HG02884 (cell line): ENCODE data around the gene SMIM20.

Experiments used
- ATAC-seq: cut with Tn5 transposase; IDR thresholded peaks from one replicate; pipeline ENCODE4 v1.9.1; 2021; ENCODE audit warnings: mild to moderate bottlenecking, moderate library complexity; ENCODE audit not compliant: unreplicated experiment

SMIM20 gene

DNA sequence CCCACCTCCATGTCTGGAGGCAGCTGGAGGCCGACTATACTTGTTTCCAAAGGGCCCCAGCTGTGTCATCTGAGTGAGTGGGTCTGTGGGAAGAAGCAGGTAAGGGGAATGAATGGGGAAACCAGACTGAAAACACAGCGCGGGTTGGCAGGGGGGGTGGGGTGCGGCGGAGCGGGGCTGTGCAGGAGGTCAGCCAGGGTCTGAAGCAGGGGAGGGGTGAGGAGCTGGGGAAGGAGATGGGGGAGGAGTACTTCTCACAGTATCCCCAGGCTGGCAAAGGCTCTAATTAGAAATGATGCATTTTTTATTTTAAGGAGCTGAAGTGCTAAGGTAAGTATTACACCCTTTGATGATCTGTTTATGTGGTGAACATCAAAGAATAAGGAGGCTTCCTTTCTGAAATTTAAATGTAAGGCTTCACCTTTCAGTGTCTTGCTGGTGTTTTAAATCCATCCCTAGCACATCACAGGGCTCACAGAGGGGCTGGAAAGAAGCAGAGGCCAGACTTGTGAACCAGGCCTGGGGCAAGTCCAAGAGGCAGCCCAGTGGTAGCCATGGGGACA is 37.5 kb downstream of the SMIM20 start:
- ATAC-seq: no peak

DNA sequence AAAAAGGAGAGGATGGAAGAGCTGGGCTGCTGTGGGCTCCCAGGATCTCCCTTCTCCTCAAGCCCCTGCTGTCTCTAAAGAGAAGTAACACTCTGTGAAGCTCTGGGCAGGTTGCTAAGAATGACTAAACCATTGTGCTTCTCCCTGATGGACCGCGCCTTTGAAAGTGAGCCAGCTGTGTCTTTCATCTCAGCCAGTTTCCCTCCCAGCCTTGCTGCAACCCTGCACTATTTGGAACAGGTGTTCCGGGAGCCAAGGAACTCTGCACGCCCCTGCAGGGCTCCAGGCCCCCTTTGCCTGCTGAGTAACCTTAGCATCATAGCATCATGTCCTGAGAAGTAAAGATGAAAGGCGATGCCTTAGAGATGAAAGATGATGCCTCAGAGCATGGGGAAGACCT is 39.7 kb downstream of the SMIM20 start:
- ATAC-seq: no peak

DNA sequence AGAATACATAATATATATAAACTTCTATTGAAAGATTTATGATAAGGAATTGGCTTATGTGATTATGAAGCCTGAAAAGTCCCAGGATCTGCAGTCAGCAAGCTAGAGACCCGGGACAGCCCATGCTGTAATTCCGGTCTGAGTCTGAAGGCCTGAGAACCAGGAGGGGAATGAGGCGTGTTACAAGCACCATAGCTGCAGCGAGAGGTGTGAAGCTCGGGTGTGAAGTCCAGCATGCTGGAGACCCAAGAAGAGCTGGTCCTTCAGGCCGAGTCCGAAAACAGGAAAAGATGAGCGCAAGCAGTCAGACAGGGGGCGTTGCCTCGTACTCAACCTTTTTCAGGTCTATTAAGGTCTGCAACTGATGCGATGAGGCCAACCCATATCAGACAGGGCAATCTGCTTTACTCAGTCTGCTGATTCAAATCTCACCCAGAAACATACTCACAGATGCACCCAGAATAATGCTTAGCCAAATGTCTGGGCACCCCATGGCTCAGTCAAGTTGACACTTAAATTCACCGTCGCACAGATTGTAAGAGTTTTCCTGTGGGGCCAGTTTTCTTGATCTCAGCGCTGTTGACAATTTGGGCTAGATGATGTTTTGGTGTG is 40.4 kb downstream of the SMIM20 start:
- ATAC-seq: no peak

DNA sequence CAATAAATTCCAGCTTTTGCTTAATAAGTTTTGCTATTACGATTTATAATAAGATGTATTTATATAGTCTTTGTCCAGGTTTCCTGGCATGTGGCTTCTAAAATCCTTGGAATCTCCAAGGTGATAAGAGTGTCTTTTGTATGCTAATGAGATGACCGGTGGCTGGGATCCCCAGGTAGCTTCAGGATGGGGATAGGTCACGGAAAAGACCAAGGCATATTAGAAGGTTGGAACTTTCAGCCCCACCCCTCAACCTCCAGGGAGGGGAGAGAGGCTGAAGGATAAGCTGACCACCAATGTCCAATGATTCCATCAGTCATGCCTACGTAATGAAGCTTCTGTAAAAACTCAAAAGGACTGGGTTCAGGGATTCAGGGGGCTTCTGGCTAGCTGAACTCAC is 41.7 kb downstream of the SMIM20 start:
- no peak for ATAC-seq

DNA sequence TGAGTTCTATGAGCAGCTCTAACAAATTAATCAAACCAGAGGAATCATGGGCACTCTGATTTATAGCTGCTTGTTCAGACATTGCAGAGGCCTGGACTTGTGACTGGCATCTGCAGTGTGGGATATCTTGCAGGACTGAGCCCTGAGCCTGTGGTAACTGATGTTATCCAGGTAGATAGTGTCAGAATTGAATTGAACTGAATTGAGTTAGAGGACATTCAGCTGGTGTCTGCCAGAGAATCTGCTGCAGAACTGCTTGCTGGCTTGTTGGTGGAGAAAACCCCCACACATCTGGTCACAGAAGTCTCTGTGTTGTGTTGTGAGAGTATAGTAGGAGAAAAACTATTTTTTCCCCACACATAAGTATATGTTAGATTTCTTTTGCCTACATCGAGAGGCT is 42.2 kb downstream of the SMIM20 start:
- no peak for ATAC-seq

DNA sequence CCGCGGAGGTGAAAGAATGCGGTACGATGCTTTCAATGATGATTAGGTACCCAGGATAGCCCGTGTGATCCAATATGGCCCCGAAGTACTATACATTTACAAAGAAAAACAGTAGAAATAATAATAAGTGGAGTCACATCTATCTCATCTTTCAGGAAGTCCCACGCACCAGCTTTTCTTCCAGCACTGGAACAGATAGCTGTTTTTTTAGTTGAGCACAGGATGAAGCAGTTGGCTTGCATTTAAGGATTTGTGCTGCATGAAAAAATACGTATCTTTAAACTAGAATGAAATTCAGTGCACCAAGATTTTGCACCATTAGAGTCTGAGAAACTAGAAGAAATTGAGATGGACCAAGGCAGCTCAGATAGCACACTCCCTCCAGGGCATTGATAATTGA is 44.1 kb downstream of the SMIM20 start:
- no peak for ATAC-seq

DNA sequence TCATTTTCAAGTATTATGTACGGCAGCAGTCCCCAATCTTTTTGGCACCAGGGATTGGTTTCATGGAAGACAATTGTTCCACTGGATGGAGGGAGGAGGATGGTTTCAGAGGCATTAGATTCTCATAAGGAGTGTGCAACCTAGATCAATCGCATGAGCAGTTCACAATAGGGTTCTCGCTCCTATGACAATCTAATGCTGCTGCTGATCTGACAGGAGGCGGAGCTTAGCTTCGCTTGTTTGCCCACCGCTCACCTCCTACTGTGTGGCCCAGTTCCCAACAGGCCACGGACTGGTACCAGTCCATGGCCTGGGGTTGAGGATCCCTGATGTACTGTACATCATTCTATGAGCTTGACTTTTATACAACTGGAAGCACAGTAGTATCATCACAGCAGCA is 48.4 kb downstream of the SMIM20 start:
- ATAC-seq: no peak

DNA sequence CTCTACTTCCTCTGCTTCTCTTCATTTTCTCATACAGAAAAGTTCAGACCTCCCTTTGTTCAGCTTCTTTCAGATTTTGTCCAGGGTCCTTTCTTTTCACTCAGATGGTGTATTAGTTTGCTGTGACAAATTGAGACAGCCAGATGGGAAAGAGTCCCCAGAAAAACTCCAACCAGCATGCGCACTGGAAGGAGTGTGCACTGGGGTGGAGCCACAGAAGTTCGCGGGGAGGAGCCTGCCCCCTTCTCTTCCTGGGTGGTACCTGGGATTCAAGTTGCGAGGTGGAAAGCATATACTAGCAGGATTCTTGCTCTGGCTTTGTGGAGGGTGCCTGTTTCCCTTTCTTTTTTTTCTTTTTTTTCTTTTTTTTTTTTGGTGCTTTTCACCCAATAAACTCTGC is 51.6 kb downstream of the SMIM20 start:
- no peak for ATAC-seq

DNA sequence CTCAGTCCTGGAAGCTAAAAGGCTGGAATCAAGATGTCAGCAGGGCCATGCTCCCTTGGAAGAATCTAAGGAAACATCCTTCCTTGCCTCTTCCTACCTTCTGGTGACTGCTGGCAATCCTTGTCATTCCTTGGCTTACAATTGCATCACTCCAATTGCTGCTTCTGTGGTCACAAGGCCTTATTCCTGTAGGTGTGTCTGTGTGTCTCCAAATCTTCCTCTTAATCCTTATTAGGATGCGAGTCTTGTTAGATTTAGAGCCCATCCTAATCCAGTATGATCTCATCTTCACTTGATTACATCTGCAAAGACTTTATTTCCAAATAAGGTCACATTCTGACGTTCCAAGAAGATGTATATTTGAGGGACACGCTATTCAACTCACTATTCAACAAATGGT is 52.2 kb downstream of the SMIM20 start:
- ATAC-seq: no peak

DNA sequence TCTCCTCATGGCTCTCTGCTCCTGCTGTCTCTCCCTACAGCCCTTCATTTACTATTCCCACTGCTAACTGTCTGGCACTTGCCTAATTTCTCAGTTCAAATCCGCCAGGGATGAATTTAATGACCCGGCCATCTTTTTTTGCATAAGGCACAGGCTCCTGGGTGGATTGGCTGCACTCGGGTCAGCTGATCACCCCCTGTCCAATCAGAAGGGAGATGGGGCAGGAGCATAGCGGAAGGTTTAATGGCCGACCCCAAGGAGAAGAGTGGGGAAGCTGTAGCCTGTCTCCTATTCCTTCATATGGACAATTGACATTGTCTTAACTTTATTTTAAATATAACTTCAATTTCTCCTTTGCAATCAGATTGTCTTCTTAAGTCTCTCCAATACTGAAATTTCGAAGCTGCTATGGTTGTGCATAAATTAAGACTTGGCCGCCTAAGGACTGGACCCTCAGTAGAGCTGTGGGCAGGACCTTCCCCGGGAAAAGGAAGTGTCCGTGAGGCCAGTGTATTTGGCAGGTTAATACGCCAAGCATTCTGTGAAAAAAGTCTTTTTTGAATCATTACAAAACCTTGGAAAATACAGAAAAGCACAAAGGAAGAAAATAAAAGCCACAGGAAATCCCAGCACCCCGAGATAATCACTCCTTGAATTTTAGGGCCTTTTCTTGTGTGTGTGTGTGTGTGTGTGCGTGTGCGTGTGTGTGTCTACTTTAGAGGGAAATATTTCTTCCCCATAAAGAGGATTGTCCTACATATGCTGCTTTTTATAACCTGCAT is 55.5 kb downstream of the SMIM20 start:
- ATAC-seq: no peak

DNA sequence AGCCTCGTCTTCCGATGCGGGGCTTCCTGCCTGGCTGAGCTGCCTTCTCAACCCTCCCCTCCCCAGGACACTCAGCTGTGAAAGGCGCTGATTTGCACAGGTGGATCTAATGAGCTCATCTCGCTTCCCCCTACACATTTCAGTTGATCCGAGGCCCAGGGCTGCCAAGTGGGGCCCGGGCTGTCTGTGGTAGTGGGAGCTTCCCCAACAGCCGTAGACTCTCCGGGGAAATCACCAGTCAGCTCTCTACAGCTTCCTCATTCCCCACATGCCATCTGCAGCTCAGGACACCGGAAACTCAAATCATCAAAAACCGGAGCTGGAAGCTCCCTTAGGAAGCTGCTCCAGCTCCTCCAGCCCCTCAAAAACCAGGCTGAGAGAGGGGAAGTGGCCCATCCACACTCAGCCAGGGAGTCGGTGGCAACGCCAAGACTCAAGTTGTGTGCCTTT is 56.2 kb downstream of the SMIM20 start:
- peak; percentile 60 for ATAC-seq

DNA sequence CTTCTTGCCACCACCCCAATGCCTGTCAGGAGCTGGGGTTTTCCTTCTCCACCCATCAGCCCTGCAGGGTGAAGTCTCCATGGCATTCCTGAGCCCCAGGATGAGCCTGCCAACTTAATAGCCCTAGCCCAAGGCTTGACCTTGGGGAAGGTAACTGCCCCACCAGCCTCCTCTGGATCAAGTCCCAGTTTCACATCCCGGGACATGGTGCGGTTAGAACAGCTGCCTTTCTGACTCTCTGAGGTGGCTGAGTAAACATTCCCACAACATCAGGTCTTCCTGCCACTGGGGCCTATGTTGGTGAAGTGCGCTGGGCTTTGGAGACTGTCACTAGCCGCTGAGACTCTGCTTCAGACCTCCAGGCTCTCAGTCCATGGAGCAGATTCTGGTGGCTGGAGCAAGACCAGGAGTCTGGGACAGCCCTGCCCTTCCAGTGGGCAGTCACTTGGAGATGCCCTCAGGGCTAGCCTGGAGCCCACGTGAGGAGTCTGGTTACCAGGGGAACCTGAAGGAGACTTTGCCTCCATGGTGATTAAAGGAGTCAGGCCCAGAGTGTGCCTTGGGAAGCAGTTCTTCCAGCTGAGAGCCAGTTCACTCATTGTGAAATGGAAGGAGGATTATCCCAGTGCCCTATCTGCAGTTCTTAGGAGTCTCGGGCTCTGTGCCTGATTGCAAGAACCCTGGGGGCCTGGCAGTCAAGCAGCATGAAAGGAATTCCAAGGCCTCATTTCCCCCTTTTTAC is 56.8 kb downstream of the SMIM20 start:
- no peak for ATAC-seq

DNA sequence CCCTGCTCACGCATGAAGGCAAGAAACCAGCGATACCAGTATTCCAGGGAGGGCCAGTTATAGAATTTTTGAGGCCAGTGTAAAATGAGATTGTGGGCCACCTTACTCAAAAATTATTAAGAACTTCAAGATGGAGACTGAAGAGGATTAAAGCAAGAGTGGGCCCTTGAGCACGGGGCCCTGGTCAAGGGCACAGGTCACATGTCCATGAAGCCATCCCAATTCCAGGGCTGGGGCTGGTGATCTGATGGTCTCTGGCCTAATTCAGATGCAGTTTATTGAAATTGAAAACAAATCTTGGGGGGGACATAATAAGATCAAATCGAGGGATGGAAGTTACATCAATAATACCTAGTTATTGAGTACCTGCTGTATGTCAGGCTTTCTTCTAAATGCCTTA is 58.3 kb downstream of the SMIM20 start:
- ATAC-seq: no peak

DNA sequence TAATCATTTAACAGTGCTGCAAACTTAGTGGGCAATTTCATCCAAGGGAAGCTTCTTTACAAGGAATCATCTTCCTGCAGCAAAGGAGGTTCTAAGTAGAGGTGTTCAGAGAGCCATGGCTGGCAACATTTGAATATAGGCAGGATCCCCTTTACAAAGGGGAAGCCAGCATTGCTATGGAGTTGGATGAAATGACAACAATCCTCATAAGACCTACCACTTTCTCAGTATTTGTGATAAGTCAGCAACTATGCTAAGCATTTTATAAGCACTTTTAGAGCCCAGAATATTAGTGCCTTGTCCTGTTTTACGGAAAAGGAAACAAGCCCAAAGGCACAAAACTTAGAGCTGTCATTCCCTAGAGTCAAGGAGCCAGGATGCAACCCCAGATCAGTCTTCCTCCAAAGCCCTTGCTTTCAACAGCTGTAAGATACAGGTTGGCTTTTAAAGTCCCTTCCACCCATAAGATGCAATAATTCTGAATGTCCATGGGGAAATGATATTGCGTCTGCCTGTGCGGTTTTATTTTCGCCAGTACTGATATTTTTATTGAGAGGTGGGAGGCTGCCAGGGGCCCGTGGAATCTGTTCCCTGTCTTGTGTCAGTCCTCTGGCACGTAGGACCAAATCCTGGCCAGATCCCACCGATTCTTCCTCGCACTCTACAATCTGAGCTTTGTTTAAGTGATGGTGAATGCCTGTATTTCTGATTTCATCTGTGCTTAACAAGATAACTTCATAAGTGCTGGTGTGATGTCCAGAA is 59.1 kb downstream of the SMIM20 start:
- ATAC-seq: no peak

DNA sequence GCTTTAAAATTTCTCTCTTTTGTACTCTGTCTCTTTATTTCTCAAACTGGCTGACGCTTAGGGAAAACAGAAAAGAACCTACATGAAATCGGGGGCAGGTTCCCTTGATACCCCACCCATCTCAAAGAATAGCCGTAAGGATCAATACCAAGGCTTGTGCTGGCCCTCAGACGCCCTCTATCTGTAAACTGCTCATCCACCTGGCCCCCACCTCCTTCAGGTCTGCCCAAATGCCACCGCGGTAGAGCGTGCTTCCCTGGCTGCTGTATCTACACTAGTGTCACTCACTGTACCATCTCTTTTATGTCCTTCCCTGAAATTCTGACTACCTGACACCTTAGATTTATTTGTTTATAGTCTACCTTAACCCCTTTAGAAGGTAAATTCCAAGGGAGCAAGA is 62.8 kb downstream of the SMIM20 start:
- ATAC-seq: no peak

DNA sequence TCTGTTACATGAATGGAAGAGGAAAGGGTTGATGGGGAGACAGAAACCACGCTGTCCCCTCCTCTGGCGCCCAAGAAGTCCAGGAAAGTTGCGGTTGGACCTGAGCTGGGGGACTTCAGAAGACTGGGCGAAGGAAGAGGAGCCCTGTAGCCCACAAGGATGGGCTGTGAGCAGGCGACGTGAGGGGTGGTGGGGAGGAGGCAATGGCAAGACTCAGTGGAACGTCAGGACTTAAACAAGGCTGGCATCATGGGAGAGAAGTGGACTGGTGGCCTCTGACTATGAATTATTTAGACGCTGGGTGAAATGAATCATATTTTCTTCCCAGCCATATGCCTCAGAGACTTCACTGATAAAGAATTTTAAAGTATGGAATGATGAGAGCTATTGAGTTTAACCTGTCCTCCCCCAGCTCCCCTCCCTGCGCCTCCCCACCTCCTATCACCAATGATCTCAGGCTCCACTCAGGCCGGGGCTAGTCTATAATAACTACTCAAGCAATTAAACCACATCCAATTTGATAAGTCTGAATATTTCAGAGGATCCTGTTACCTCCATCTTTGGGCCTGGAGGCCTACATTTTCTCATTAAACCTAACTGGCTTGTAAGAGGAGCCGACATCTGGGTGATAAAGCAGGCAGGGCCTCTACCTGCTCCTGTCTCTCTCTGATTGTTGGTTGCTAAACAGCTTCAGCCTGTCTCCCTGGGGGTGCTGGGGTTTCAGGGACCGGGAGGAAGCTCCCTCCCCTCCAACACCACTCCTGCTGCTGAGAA is 63.6 kb downstream of the SMIM20 start:
- ATAC-seq: no peak

DNA sequence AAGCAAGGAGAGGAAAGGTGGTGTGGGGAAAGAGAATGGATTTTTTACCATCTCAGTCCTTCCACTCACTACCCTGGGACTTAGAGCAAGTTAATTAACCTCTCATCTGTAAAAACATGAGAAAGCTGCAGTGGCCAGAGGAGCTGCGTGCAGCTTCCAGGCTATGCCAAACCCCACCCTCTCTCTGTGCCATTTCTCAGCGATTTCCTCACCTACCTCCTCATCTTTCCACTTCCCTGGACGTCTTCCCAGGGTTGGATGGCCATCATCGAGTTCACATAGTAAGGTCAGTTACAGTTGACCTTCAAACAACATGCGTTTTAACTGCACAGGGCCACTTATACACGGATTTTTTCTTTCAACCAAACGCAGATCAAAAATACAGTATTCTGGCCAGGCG is 64.3 kb downstream of the SMIM20 start:
- no peak for ATAC-seq
